Vagina (tissue), 2 donors: ENCODE data around the gene SKOR1. TPM values are rescaled to one million over a fixed set of nuclear protein-coding genes. Genes with fewer than 3 reads are reported as not detected.

Experiments used
- DNase-seq, 2 donors: peaks; one replicate each; pipeline ENCODE4 v3.0.0-alpha.2; 2017; ENCODE audit errors: extremely low spot score in 2 of 2
- H3K27ac ChIP-seq: fragments of 200-600 bp; sonication (generic); one replicate; pipeline ENCODE4 v1.5.1; 2019
- H3K27me3 ChIP-seq: fragments of 200-600 bp; sonication (generic); one replicate; pipeline ENCODE4 v1.5.1; 2019
- H3K36me3 ChIP-seq, 2 donors: fragments of 200-600 bp; sonication (generic); one replicate each; pipeline ENCODE4 v1.5.1; 2017 to 2019
- H3K4me1 ChIP-seq: fragments of 200-600 bp; sonication (generic); one replicate; pipeline ENCODE4 v1.5.1; 2019
- H3K4me3 ChIP-seq, 2 donors: fragments of 200-600 bp; sonication (generic); 1 replicate in 1 of 2; 2 replicates in 1 of 2; pipeline ENCODE4 v1.5.1; 2016 to 2019
- H3K9me3 ChIP-seq: fragments of 200-600 bp; sonication (generic); one replicate; pipeline ENCODE4 v1.5.1; 2019
- POLR2A ChIP-seq, 2 donors: fragments of 450-650 bp; IDR thresholded peaks; one replicate each; pipeline ENCODE4 v1.6.1; 2017; ENCODE audit warnings: antibody characterized with exemption in 2 of 2, mild to moderate bottlenecking in 2 of 2, moderate library complexity in 2 of 2
- POLR2AphosphoS5 ChIP-seq, 2 donors: sonication (generic); formaldehyde crosslinking; IDR thresholded peaks; one replicate each; pipeline ENCODE4 v1.9.0; 2017; ENCODE audit warnings: antibody characterized with exemption in 2 of 2, mild to moderate bottlenecking in 2 of 2, low read depth in 1 of 2; ENCODE audit not compliant: insufficient read depth in 1 of 2
- intact Hi-C: fragments of 100-400 bp; cut with DNase I; formaldehyde crosslinking; loops from one replicate; pipeline ENCODE4 v1.15.1; 2023
- total RNA-seq: library from RNA; depleted of rRNA; stranded (reverse); fragments of >200 nt; gene quantifications from one replicate; pipeline ENCODE4 v1.2.3, GENCODE V29; 2016
- TF ChIP-seq, protein P1 (sequence below), 3 experiments: fragments of 450-650 bp in 2 of 3; fragments of 200-600 bp in 1 of 3; sonication (generic) in 1 of 3; IDR thresholded peaks; one replicate each; pipeline ENCODE4 v1.5.1; 2017 to 2019; ENCODE audit warnings: antibody characterized with exemption in 3 of 3, mild to moderate bottlenecking in 2 of 3, moderate library complexity in 2 of 3

SKOR1 gene
- total RNA-seq, 1 donor from 2014 or later = 0.25 TPM

DNA sequence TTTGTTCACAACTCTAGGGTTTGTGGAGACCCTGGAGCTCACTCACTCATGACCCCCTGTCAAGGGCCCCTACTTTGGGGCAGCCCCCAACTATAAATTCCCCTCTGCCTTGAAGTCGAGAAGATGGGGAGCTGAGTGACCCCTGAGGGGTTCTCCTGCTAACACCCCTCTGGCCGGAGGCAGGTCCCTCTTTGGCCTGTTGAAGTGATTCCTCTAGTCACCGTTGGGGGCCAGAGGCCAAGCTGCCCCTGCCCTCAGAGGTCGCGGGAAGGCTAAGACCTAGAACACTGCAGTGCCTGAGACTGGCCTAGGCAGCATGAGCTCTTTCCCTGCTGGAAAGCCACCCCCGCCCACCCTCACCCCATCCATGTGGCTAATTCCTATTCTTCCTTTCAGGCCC, 15.4 kb upstream of the SKOR1 start:
- no peaks in the 10 kb centered on the region for H3K27me3 ChIP-seq
- TF ChIP-seq POLR2AphosphoS5 (IDR thresholded peaks at IDR 0.05; ENCODE audit: insufficient read depth in 1 of 2, low read depth in 1 of 2) (no peak), POLR2A (IDR thresholded peaks at IDR 0.05) (no peak)
- TF ChIP-seq, protein P1, sequence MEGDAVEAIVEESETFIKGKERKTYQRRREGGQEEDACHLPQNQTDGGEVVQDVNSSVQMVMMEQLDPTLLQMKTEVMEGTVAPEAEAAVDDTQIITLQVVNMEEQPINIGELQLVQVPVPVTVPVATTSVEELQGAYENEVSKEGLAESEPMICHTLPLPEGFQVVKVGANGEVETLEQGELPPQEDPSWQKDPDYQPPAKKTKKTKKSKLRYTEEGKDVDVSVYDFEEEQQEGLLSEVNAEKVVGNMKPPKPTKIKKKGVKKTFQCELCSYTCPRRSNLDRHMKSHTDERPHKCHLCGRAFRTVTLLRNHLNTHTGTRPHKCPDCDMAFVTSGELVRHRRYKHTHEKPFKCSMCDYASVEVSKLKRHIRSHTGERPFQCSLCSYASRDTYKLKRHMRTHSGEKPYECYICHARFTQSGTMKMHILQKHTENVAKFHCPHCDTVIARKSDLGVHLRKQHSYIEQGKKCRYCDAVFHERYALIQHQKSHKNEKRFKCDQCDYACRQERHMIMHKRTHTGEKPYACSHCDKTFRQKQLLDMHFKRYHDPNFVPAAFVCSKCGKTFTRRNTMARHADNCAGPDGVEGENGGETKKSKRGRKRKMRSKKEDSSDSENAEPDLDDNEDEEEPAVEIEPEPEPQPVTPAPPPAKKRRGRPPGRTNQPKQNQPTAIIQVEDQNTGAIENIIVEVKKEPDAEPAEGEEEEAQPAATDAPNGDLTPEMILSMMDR (IDR thresholded peaks at IDR 0.05) = no peak
- intact Hi-C loops = no loop called here

GRCh38 chr15:67812241-67812644, 13.1 kb upstream of the SKOR1 start:
- Histone ChIP-seq H3K4me3 (no peak overlapping the region), H3K36me3 (peaks cover 0 to 2% of the 10 kb centered on the region in 2 donors), H3K27ac (no peak overlapping the region), H3K9me3 (peaks cover 5% of the 10 kb centered on the region), H3K27me3 (no peaks in the 10 kb centered on the region), H3K4me1 (no peaks in the 10 kb centered on the region)
- DNase-seq = no peak
- intact Hi-C loops = no loop called here
- no peak for TF ChIP-seq POLR2A (IDR thresholded peaks at IDR 0.05)
- no peak for TF ChIP-seq POLR2AphosphoS5 (IDR thresholded peaks at IDR 0.05; ENCODE audit: insufficient read depth in 1 of 2, low read depth in 1 of 2)
- TF ChIP-seq, protein P1 (IDR thresholded peaks at IDR 0.05) = no peak

More for the DNA sequence above, 15.4 kb upstream of the SKOR1 start:
- no peak for DNase-seq
- H3K9me3 ChIP-seq = no peaks in the 10 kb centered on the region
- no peak overlapping the region for H3K27ac ChIP-seq
- no peak overlapping the region for H3K4me3 ChIP-seq
- H3K36me3 ChIP-seq = peaks cover 0 to 6% of the 10 kb centered on the region in 2 donors
- no peaks in the 10 kb centered on the region for H3K4me1 ChIP-seq

DNA sequence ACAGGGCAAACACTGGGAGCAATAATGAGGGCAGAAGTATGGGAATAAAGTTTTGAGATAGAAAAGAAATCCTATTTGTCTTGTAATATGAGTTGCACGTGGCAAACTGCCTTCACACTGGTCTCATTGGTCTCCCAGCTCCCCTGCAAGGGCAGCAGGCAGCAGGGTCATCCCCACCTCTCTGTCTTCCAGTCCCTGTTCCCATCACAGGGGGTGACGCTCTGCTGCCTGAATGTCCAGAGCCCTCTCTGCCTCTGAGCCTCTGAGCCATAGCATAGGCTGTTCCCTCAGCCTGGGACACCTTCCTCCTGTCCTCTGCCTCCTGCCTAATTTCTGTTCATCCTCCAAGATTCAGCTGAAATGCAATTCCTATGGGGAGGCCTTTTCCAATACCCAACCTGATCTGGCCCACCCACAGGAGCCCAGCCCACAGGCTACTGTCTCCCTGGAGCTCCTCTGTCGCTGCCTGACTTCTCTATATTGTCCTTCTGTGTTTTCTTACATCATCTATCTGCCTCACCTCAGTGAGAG, 12.1 kb upstream of the SKOR1 start:
- no peak for DNase-seq
- intact Hi-C loops = no loop called here
- H3K4me3 ChIP-seq = no peak overlapping the region

DNA sequence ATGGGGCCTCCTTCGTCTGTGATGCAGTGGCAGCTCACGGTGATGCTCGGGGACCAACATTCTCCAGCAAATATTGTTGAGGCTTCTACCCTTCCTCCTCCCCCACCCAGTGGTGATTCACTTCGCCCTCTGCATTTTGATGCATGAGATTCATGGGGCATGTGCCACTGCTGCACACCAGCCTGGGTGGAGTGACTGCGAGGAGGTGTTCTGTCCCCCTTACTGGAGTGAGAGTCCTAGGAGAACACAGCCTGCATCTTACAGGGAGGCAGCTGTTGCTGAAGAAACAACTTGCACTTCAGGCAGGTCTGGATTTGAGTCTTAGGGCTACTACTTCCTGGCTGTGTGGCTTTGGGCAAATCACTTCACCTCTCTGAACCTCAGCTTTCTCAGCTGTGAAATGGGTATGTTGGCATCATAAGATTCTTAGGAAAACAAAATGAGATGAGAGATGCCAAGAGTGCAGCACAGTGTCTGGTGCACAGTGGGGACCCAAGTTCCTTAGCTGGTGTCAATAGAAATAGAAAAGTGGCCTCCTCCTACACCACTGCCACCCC, 10.2 kb upstream of the SKOR1 start:
- H3K27ac ChIP-seq = no peak overlapping the region
- TF ChIP-seq POLR2A (IDR thresholded peaks at IDR 0.05) (no peak), POLR2AphosphoS5 (IDR thresholded peaks at IDR 0.05; ENCODE audit: insufficient read depth in 1 of 2, low read depth in 1 of 2) (no peak)
- TF ChIP-seq, protein P1 (IDR thresholded peaks at IDR 0.05) = no peak
- intact Hi-C loops = no loop called here
- H3K36me3 ChIP-seq = no peaks in the 10 kb centered on the region
- peaks cover 5% of the 10 kb centered on the region for H3K9me3 ChIP-seq
- no peak for DNase-seq
- peaks cover 6% of the 10 kb centered on the region for H3K27me3 ChIP-seq
- no peaks in the 10 kb centered on the region for H3K4me1 ChIP-seq
- no peak overlapping the region for H3K4me3 ChIP-seq

More for the DNA sequence above, 12.1 kb upstream of the SKOR1 start:
- Histone ChIP-seq H3K36me3 (no peaks in the 10 kb centered on the region), H3K27me3 (no peaks in the 10 kb centered on the region), H3K9me3 (peaks cover 5% of the 10 kb centered on the region), H3K27ac (no peak overlapping the region), H3K4me1 (no peaks in the 10 kb centered on the region)
- TF ChIP-seq POLR2AphosphoS5 (IDR thresholded peaks at IDR 0.05; ENCODE audit: insufficient read depth in 1 of 2, low read depth in 1 of 2) (no peak), POLR2A (IDR thresholded peaks at IDR 0.05) (no peak)
- TF ChIP-seq, protein P1 (IDR thresholded peaks at IDR 0.05) = no peak

- Histone ChIP-seq H3K27me3 (peaks cover 15% of the 10 kb centered on the region), H3K4me3 (no peak overlapping the region), H3K9me3 (peaks cover 5% of the 10 kb centered on the region), H3K27ac (no peak overlapping the region), H3K36me3 (no peaks in the 10 kb centered on the region), H3K4me1 (peaks cover 5% of the 10 kb centered on the region)
- no peak for DNase-seq
- TF ChIP-seq, protein P1 (IDR thresholded peaks at IDR 0.05) = no peak
- TF ChIP-seq POLR2A (IDR thresholded peaks at IDR 0.05) (no peak), POLR2AphosphoS5 (IDR thresholded peaks at IDR 0.05; ENCODE audit: insufficient read depth in 1 of 2, low read depth in 1 of 2) (no peak)
- intact Hi-C loops = no loop called here
Measured at GRCh38 chr15:67816668-67817067, 8.6 kb upstream of the SKOR1 start.
